GM12801 (cell line): ENCODE results near the gene TMEM141.

Source experiments
- CTCF ChIP-seq: IDR thresholded peaks from one replicate; pipeline ENCODE4 v1.5.1; 2011; ENCODE audit warnings: control low read depth; ENCODE audit not compliant: insufficient read length; ENCODE audit errors: extremely low read depth

Gene TMEM141

DNA sequence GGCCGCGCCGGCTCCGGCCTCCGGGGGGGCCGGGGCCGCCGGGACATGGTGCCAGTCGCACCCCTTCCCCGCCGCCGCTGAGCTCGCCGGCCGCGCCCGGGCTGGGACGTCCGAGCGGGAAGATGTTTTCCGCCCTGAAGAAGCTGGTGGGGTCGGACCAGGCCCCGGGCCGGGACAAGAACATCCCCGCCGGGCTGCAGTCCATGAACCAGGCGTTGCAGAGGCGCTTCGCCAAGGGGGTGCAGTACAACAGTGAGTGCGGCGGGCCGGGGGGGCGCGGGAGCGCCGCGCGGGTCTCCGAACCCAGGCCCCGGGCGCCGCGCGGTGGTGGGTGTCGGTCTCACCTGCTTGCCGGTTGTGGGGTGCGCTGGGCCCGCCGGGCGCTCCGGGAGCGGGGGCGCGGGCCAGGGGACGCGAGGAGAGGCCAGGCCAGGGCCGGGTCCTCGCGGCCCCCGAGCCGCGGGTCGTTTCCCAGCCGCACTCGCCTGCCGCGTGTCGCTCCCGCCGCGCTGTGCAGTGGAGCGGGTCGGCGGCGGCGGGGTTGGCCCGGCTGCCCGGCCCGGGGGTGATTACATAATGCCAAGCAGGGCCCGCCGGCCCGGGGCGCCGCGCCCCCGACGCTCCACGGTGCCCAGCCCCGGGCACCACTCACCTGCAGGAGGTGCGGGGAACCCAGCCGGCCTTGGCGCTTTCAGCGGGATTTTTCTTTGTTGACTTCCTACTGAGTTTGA lies 17.1 kb downstream of the TMEM141 start:
- TF ChIP-seq CTCF = no peak

- TF ChIP-seq CTCF = no peak
Measured at GRCh38 chr9:136808806-136809158, 17.6 kb downstream of the TMEM141 start.

DNA sequence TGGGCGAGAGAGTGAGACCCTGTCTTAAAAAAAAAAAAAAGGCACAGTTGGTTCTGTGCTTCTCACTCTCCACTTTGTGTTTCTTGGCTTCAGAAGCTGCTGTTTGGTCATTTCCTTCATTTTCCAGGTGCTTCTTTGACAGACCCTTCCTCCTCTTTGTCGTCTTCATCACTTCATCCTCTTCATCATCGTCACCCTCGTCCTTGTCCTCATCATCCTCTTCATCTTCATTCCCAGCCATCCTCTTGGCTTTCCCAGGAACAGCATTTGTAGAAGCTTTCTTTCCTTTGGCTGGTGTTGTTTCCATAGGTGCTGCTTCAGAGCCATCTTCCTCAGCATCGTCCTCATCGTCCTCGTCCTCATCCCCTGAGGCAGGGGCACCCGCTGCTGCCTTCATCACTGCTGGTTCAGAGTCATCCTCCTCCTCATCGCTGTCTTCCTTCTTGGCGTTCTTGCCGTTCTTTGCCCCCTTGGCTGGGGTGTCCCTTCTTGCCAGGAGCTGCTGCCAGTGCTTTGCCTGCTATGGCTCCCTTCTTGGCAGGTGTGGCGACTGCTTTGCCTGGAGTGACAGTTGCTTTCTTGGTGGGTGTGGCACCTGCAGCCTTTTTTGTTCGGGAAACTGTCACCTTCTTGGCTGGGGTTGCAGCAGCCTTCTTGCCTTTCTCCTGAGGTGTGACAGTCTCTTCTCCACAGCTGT lies 23.7 kb downstream of the TMEM141 start:
- no peak for TF ChIP-seq CTCF

GRCh38 chr9:136815422-136815782 lies 24.3 kb downstream of the TMEM141 start:
- TF ChIP-seq CTCF = no peak

GRCh38 chr9:136820971-136821825 lies 30.1 kb downstream of the TMEM141 start:
- TF ChIP-seq CTCF = no peak

DNA sequence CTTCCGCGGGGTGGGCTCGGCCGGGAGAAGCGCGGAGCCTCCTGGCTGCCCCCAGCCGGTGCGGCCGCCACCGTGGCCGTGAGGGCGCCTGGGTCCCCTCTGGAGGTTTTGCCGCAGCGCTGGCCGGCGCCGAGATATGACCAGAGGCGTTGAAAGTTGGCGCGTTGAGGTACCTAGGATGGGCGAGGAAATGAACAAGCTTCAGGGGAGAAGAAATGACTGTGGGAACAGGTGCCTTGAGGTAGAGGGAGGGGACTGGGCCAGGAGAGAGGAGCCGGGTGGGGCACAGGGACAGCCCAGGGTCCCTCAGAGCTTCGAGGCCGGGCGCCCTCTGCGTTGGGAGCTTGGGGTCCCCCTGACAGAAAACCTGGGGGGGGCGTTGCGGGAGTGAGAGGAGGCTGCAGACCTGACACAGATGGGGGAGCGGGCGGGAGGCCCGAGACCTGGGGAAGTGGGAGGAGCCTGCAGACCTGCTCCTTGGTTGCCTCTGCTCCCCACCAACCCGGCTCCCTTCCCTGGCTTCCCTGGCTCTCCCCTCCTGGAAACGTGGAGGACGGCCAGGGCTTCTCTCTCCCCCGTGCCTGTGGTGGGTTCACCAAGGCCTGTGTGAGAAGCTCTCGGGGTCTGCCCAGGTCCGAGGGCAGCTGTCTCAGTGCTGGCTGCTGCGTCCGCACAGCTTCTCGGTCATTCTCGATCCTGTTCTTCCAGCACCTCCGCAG lies 30.8 kb downstream of the TMEM141 start:
- no peak for TF ChIP-seq CTCF
